NOMO-1 treated with dmso at 0.1 percent for 144 hours (cell line): Measurements from ENCODE around the gene ZNF487.
"Not testable (repeated sequence)": the region's sequence is repeated elsewhere in the genome, so short reads cannot be mapped to it uniquely, and the experiment has no call there.

Source experiments
- DNase-seq: peaks from one replicate; lab custom pipeline; 2025; ENCODE audit not compliant: unreplicated experiment; lab: John Stamatoyannopoulos, UW

Gene ZNF487

DNA sequence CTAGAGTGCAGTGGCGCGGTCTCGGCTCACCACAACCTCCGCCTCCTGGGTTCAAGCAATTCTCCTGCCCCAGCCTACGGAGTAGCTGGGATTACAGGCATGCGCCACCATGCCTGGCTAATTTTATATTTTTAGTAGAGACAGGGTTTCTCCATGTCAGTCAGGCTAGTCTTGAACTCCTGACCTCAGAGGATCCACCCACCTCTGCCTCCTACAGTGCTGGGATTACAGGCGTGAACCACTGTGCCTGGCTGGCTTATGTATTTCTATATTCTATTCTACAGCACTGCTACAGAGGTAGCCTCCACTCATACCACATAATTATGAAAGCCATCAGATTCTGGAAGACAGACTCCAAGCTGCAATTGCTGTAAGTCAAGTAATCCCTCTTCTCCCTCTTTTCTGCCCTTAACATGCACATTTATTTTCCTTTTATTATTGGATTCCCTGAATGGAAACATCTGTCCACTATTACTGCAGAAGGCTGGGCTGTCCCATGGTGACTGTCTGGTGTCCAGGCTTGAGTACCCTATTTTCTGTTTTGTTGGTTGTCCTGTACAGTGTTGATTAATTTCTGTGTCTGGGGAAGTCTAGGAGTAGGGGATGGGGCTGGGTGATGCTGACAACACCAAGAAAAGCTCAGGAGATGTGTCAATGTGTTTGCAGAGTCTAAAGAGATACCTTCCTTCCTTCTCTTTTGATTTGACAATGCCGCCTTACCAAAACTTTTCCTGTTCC is 5.8 kb upstream of the ZNF487 start:
- no peak for DNase-seq

DNA sequence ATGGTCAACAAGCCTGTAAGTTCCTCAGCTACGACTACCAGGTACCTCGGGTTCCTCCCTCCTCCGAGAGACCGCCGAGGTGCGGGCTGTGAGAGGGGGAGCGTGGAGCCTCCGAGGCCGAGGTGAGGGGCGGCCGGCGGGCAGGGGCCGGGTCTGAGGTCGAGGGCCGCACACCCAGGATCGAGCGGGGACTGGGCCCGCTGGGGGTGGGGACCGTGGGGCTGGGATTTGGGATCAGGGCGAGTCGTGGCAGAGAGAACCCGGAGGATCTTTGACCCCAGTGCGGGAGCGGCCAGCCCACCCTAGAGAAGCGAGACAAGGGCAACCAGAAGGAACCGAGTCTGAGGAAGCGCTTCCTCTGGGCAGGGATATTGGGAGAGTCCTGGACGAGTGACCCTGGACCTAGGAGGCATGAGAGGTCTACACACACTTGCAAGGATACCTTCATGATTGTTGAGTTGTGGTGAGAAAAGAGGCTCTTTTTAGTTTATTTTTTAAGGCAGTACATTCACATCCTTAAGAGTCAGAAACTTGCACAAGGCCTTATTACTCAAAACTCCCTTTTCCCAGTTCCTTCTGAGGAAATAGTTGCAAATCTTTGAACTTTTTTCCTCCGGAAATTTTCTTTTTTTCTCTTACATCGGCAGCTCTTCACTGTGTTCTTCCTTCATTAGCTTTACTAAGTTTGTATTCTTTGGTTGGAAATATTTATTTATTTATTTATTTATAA is 395 bp downstream of the ZNF487 start:
- no peak for DNase-seq

DNA sequence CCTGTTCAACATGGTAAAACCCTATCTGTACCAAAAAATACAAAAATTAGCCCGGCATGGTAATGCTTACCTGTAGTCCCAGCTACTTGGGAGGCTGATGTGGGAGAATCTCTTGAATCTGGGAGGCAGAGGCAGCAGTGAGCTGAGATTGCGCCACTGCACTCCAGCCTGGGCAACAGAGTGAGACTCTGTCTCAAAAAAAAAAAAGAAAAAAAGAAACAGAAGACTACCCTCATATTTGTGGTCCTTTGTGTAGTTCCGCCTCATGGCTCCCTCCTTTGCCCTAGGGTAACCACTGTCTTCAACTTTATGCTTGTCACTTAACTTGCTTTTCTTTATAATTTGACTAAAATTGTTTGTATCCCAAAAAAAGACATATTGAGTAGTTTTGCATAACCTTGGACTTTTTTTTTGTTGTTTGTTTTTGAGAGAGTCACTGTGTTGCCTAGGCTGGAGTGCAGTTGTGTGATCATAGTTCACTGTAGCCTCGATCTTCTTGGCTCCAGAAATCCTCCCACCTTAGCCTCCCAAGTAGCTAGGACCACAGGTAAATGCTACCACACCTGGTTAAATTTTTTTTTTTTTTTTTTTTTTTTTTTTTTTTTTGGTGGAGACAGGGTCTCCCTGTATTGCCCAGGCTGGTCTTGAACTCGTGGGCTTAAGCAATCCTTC is 3.7 kb downstream of the ZNF487 start:
- no peak for DNase-seq

DNA sequence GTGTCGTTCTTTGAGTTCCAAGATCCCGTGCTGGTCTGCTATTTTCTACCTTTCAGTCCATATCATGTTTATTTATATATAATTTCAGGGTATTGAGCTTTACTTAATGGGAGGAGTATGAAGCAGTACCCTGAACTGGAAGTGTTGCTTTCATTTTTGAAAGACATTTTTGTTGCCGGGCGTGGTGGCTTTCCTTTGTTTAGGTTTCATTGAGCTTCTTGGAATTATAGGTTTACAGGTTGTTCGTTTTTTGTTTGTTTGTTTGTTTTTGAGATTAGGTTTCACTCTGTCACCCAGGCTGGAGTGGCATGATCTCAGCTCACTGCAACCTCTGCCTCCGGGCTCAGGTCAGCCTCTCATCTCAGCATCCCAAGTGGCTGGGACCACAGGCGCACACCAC is 7.4 kb downstream of the ZNF487 start:
- DNase-seq, result no peak

DNA sequence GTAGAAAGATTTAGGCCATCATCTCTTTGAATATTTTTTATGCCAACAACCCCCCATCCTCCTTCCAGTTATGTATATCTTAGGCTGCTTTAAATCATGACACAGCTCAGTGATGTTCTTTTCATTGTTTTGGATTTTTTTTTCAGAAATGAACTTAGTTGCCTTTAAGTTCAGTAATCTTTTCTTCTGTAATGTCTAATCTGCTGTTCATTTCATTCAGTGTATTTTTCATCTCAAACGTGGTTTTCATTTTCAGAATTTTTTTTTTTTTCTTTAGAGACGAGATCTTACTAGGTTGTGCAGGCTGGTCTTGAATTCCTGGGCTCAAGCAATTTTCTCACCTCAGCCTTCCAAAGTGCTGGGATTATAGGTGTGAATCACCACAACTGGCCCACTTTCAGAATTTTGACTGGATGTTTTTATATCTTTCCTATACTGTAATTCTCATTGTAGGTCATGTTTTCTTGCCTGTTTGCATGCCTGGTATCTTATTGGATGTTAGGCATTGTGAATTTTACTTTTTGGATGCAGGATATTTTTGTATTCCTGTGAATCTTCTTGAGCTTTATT is 8.1 kb downstream of the ZNF487 start:
- no peak for DNase-seq

DNA sequence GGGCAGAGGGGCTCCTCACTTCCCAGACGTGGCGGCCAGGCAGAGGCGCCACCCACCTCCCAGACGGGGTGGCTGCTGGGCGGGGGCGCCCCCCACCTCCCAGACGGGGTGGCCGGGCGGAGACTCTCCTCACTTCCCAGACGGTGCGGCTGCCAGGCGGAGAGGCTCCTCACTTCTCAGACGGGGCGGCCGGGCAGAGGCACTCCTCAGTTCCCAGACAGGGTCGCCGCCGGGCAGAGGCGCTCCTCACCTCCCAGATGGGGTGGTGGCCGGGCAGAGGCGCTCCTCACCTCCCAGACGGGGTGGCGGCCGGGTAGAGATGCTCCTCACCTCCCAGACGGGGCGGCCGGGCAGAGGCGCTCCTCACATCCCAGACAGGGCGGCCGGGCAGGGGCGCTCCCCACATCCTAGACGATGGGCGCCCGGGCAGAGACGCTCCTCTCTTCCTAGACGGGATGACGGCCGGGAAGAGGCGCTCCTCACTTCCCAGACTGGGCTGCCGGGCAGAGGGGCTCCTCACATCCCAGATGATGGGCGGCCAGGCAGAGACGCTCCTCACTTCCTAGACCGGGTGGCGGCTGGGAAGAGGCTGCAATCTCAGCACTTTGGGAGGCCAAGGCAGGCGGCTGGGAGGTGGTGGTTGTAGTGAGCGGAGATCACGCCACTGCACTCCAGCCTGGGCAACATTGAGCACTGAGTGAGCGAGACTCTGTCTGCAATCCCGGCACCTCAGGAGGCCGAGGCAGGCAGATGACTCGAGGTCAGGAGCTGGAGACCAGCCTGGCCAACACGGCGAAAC is 9.5 kb downstream of the ZNF487 start:
- DNase-seq, result not testable (repeated sequence)

DNA sequence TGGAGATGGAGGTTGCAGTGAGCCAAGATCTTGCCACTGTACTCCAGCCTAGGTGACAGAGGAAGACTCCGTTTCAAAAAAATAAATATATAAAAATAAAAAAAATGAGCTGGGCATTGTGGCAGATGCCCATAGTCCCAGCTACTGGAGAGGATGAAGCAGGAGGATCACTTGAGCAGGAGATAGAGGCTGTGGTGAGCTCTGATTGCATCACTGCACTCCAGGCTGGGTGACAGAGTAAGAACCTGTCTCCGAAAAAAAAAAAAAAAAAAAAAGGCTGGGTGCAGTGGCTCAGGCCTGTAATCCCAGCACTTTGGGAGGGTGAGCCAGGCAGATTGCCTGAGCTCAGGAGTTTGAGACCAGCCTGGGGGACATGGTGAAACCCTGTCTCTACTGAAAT is 11.8 kb downstream of the ZNF487 start:
- DNase-seq, result no peak

DNA sequence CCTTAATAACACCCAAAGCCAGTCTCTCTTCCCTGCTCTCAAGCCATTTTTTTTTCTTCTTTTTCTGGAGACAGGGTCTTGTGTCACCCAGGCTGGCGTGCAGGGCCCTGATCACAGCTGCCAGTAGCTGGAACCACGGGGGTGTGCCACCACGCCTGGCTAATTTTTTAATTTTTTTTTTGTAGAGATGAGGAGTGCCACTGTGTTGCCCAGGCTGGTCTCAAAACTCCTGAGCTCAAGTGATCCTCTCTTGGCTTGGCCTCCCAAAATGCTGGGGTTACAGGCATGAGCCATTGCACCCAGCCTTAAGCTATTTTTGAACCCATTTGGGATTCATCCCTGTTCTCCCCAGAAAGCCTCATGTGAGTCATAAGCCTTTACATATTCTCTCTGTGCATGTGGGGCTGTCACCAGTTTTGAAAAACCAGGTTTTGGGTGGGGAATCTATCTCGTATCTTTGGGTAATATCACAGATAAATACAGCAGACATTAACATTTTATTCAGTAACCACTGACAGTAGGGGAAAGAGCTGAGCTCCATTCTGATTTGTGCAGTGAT is 15.5 kb downstream of the ZNF487 start:
- DNase-seq, result no peak

DNA sequence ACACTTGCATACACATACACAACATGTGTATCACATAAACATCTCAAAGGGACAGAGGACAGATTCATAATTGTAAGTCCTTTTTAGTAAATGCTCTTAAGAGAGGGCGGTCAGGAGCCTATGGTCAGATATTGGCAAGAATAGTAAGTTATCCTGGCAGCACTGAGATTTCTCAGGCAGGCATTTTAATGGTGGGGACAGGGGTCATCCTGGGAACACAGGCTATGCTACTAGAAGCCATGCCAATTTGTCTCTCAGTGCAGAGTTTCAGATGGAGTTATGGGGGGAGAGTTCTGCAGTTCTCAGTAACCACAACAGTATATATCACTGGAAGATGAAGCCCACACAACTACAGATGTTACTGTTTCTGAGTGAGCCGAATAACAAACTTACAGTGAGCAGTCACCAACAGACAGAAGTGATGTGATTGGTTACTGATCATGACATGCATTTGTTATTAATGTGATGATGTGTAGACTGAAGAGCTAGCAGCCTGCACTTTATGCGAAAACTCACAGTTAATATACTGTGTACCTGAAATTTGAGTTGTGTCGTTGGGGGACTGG is 16.4 kb downstream of the ZNF487 start:
- no peak for DNase-seq

DNA sequence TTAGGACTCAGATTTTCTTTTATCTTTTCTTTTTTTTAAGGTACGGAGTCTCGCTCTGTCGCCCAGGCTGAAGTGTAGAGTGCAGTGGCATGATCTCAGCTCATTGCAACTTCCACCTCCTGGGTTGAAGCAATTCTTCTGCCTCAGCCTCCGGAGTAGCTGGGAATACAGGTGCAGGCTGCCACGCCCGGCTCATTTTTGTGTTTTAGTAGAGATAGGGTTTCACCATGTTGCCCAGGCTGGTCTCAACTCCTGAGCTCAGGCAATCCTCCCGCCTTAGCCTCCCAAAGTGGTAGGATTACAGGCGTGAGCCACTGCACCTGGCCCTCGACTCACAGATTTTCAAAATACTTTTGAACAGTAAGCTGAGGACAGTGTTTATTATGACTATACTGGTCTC is 17.1 kb downstream of the ZNF487 start:
- not testable (repeated sequence) for DNase-seq

DNA sequence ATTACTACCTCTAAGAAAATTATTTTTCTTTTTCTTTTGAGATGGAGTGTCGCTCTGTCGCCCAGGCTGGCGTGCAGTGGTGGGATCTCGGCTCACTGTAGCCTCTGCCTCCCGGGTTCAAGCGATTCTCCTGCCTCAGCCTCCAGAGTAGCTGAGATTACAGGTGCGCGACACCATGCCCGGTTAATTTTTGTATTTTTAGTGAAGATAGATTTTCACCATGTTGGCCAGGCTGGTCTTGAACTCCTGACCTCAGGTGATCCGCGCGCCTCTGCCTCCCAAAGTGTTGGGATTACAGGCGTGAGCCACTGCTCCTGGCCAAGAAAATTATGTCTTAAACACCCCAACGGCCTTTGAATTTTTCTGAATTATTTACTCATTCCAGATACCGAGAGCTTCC is 19.6 kb downstream of the ZNF487 start:
- DNase-seq, result not testable (repeated sequence)

DNA sequence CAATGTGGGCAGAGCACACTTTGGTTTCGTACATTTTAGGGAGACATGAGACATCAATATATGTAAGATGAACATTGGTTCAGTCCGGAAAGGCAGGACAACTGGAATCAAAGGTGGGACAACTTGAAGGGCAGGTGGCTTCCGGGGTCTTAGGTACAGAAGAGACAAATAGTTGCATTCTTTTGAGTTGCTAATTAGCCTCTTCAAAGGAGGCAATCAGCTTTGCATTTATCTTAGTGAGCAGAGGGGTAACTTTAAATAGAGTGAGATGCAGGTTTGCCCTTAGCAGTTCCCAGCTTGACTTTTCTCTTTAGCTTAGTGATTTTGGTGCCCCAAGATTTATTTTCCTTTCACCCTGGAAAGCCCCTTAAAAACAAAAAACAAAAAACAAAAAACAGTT is 21.3 kb downstream of the ZNF487 start:
- DNase-seq, result no peak

DNA sequence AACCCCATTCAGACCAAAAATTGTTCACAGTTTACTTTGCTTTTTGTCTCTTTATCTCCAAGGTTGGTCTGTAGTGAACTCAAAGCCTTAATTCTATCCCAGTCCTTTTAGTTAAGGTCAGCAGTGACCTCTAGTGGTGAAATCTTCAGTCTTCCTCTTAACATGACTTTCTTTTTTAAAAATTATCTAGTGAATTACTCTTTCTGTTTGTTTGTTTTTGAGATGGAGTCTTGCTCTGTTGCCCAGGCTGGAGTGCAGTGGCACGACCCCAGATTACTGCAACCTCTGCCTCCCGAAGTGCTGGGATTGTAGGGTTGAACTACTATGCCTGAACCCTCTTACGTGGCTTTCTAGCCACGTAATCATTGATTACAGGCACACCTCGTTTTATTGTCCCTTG is 25.0 kb downstream of the ZNF487 start:
- DNase-seq, result peak; percentile 31

DNA sequence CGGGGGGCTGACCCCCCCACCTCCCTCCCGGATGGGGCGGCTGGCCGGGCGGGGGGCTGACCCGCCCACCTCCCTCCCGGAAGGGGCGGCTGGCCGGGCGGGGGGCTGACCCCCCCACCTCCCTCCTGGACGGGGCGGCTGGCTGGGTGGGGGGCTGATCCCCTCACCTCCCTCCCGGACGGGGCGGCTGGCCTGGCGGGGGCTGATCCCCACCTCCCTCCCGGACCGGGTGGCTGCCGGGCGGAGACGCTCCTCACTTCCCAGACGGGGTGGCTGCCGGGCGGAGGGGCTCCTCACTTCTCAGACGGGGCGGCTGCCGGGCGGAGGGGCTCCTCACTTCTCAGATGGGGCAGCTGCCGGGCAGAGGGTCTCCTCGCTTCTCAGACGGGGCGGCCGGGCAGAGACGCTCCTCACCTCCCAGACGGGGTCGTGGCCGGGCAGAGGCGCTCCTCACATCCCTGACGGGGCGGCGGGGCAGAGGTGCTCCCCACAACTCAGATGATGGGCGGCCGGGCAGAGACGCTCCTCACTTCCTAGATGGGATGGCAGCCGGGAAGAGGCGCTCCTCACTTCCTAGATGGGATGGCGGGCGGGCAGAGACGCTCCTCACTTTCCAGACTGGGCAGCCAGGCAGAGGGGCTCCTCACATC is 28.3 kb downstream of the ZNF487 start:
- DNase-seq, result not testable (repeated sequence)

DNA sequence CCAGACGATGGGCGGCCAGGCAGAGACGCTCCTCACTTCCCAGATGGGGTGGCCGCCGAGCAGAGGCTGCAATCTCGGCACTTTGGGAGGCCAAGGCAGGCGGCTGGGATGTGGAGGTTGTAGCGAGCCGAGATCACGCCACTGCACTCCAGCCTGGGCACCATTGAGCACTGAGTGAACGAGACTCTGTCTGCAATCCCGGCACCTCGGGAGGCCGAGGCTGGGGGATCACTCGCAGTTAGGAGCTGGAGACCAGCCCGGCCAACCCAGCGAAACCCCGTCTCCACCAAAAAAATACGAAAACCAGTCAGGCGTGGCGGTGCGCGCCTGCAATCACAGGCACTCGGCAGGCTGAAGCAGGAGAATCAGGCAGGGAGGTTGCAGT is 28.8 kb downstream of the ZNF487 start:
- not testable (repeated sequence) for DNase-seq

DNA sequence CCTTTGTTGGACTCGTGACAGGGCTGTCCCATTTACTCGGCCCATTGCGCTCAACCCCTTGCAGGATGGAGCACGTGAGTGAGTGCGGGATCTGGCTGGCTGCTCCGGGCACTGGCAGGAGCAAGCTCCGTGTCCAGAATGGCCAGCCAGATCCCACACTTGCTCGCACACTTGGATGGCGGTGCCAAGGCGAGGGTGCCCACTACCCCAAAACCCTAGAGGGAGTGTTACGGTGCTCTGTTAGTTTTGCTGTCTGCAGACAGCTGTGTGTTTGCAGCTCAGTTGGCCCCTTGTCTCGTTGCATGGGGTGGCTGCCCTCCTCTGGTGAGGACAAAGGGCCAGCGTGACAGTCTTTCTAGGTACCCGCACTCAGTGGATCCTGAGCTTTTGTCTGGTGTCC is 34.2 kb downstream of the ZNF487 start:
- DNase-seq, result no peak

DNA sequence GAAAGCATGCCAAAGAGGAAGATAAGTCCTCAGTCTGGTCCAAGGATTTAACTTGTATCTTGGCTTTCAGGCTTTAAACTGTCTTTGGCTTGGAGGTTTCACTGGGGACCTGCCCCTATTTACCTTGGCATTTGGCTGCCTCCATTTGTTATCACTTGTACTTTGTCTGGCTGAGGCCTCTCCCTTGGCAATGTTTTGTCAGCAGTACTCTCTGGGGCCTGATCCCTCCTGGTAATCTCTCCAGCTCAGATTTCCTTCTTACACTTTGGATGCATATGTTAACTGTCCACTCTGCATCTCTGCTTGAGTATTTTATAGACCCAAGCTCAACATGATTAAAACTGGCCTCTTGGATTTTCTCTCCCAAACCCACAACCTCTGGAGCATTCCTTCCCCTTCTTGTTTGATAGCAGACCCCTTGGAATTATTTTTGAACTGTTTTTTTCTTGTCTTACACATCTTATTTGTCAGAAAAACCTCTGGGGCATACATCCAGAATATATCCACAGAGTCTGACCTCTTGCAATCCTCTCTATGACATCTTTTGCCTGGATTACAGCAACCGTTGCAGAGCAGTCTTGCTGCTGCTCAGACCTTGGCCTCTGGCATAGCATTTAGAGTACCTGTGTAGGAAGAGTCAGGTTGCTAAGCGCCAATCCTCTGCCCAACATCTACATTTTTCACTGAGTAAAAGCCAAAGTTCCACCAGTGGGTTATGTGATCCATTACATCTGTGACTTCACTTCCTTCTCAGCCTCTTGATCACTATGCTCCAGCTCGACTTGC is 35.2 kb downstream of the ZNF487 start:
- no peak for DNase-seq

DNA sequence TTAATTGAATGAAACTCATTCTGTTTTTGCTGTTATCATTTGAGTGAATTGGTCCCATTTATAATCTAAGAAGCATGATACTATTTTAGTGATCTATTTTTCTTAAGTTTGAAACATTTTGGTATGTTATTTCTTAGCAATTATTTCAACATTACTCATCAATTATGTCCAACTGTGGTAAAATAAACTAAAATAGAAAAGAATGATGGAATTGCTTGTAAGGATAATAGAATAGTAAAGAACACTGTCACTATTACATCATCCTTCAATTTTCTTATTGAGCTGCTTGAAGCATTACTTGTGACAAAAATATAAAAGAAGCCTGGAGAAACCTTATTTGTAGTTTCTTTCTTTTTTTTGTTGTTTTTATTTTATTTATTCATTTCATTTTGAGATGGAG is 42.4 kb downstream of the ZNF487 start:
- no peak for DNase-seq
